HG03354 (cell line): Measurements from ENCODE around the gene GOLGA6C.
"Not testable (repeated sequence)": the region's sequence is repeated elsewhere in the genome, so short reads cannot be mapped to it uniquely, and the experiment has no call there.

Experiments
- ATAC-seq: cut with Tn5 transposase; IDR thresholded peaks from one replicate; pipeline ENCODE4 v1.9.1; 2021; ENCODE audit warnings: mild to moderate bottlenecking; ENCODE audit not compliant: unreplicated experiment, poor library complexity, severe bottlenecking

GOLGA6C gene

DNA sequence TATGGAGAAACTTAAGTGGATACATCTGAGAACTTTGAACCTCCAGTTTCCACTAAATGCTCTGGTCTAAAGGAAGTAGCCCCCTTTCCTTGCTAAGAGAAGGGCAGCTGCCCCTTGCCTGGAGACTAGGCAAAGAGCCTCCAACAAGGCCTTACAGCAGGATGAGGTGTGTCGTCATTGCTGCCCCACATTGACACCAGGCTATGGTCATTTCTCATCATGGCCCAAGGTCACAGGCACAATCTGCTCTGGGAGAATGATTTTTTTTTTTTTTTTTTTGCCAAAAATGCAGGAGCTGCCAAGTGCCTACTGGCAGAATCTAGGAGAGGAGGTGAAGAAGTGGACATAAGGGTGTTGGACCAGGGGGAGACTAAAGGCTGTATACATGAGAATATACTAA is 12.4 kb upstream of the GOLGA6C start:
- not testable (repeated sequence) for ATAC-seq

DNA sequence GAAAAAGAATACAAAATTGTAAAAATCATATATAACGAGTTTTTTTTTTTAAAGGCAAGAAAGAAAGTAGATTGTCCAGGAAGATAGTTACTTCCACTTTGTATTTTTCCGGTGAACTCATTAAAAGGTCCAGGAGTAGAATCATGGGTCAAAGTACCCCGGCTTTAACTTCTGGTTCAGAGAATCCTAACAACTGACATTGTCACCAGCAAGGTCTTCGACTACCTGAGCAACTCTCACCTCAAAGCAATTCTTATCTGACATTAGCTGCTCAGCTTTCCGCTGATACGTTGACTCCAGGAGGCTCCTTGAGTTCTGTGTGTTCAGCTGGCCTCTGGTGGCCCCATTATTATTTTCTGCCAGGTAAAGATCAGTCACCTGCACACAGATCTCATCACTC is 9.1 kb upstream of the GOLGA6C start:
- ATAC-seq: not testable (repeated sequence)

- ATAC-seq: no peak
These were observed 8.4 kb upstream of the GOLGA6C start for GRCh38 chr15:75249726-75250125.

- ATAC-seq: not testable (repeated sequence)
These were observed 6.8 kb upstream of the GOLGA6C start for GRCh38 chr15:75251343-75251742.

- not testable (repeated sequence) for ATAC-seq
These were observed 5.8 kb upstream of the GOLGA6C start for GRCh38 chr15:75252285-75252684.

- ATAC-seq: not testable (repeated sequence)
These were observed 648 bp downstream of the GOLGA6C start for GRCh38 chr15:75258620-75259343.

DNA sequence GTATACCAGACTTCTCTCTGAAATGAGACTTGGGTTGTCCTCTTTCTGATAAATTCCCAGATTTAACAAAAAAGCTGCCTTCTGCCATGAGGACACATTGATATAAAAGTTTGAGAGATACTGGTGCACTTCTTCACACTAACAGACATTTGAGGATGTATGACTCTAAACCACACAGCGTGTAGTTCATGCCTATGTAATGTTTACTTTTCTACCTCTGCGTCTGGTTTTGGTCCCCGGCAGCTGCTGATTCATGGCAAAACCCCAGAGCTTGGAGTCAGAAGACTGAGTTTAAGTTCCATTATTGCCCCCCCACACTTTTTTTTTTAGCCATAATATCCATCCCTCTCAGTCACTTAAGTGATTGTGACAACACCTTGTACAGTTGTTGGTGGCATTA is 1.7 kb downstream of the GOLGA6C start:
- ATAC-seq: not testable (repeated sequence)

DNA sequence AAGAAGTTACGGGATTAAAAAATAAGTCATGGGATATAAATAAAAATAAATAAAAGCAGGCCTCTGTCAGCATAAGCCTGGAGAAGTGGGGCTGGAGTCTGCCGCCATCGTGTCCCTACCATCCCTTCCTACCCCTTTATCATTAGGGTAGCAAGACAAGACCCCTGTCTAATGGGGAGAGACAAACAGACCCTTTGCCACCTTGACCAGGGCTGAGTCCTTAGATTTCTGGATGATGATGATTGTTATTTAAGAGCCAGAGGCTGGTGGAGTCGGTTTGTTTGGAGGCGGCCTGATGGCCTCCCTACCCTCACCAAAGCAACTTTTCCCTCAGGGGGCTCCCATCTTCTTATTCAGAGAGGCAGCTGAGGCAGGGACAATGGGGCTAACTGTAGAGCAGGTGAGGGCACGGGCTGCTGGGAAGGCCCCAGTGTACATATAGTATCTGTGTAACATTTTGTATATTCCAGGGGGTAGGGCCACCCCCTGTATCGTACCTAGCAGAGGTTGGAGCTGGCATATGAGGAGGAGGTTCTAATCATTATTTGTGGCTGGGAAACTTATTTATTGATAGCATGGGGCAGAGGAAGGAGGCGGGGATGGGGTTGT is 15.7 kb downstream of the GOLGA6C start:
- not testable (repeated sequence) for ATAC-seq

DNA sequence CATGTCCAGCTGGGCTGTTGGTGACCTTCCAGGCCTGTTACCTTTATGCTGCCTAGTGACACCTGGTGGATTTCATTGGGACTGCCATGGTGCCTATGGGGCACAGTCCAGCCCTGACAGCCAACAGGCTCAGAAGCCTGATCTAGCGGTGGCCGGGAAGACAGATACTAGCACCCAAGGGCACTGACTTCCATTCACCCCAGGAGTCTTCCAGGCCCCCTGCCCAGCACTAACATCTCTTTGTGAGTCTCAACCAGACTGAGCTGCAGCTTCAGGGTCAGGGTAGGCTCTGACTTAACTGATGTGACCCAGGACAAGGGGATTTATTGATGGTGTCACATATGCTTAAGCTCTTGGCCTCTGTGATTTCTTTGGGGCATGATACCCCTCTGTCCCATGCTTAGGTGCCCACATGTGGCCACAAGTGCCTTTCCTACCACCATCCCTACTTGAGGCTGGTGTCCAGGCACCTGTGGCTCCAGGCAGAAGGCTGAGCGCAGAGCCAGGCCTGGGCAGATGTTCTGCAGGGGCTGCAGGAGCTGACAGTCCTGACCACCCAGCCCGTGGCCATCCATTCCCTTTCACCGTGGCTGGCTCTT is 16.5 kb downstream of the GOLGA6C start:
- peak; percentile 68 for ATAC-seq

DNA sequence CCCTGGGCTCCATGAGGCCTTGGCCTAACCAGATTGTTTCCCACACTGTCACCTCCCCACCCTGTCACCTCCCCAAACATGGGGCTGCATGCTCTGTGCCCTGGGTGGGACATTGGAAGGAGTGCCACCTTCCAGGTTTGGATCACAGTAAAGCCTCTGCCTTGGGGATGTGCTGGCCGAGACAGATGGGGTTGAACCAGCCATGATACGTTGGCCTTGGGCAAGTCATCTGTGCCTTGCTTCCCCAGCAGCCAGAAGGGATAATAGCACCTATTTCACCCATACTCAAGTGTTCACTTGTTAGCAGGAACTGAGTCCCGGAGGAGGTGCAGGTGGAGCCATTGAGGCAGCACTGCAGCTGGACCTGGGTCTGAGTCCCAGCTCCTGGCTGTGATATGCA is 17.5 kb downstream of the GOLGA6C start:
- not testable (repeated sequence) for ATAC-seq

- ATAC-seq: not testable (repeated sequence)
These were observed 20.4 kb downstream of the GOLGA6C start for GRCh38 chr15:75278497-75278896.

DNA sequence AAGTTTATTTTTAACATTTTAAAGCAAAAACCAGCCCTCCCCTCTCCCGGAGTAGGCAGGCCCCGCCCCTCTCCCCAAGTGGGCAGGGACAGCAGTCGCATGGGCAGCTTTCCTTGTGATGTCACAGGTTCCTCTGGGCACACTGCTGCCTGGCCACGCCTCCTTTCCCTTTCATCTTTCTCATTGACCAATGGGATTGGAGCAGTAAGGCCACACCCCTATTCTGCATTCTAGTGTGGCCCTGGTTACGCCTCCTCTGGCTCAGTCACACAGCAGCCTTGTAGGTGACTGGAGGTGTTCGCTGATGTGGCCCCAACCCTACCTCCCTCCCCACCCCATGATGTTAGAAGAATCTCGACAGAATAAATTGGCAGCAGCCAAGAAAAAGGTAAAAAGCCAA is 24.4 kb downstream of the GOLGA6C start, which contains the start of gene GOLGA6D:
Gene GOLGA6D, plus strand, starts transcription at position 264 of the 400 bp plus-strand sequence. Its CDS starts 41 bp downstream, at position 305.
- ATAC-seq: not testable (repeated sequence)

DNA sequence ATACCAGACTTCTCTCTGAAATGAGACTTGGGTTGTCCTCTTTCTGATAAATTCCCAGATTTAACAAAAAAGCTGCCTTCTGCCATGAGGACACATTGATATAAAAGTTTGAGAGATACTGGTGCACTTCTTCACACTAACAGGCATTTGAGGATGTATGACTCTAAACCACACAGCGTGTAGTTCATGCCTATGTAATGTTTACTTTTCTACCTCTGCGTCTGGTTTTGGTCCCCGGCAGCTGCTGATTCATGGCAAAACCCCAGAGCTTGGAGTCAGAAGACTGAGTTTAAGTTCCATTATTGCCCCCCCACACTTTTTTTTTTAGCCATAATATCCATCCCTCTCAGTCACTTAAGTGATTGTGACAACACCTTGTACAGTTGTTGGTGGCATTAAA is 26.0 kb downstream of the GOLGA6C start:
- not testable (repeated sequence) for ATAC-seq

DNA sequence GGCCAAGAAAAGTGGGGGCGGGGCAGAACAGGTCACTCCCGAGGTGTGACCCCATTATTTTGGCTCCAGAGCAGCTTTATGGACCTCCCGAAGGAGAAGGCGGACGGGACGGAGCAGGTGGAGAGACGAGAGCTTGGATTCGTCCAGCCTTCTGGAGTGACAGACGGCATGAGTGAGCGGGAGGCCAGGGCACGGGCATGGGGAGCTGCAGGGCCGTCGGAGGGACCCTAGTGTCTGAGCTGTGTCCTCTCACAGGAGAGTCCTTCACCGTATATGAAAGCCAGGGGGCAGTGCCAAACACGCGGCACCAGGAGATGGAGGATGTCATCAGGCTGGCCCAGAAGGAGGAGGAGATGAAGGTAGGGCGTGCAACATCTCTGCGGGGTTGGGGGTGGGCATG is 35.5 kb downstream of the GOLGA6C start:
- ATAC-seq: not testable (repeated sequence)

DNA sequence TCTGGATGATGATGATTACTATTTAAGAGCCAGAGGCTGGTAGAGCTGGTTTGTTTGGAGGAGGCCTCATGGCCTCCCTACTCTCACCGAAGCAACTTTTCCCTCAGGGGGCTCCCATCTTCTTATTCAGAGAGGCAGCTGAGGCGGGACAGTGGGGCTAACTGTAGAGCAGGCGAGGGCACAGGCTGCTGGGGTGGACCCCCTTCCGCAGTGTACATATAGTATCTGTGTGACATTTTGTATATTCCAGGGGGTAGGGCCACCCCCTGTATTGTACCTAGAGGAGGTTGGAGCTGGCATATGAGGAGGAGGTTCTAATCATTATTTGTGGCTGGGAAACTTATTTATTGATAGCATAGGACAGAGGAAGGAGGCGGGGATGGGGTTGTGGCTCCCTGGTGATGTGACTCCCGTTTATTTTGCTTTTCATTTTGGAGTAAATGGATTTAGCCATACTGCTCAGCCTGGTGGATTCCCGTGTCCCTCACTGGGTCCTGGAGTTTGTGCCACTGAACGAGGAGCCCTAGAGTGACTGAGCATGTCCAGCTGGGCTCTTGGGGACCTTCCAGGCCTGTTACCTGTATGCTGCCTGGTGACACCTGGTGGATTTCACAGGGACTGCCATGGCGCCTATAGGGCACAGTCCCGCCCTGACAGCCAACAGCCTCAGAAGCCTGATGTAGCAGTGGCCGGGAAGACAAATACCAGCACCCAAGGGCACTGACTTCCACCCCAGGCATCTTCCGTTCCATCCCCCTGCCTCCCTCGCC is 40.6 kb downstream of the GOLGA6C start:
- not testable (repeated sequence) for ATAC-seq

DNA sequence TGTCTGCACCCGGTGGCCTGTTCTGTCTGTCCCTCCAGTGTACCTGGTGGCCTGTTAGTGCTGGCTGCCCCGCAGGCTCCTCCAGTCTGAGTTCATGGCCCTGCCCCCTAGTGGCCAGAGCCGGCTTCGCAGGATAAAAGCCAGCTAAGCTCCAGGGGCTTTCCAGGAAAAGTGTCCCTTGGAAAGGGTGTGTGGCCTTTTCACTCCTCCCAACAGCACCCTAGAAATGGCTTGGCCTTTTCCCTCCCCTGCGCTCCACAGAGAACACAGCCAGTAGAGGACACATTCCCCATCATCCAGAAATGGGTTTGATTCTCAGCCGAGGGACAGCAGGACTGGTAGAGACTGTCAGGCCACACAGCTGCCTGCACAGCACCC is 41.2 kb downstream of the GOLGA6C start:
- ATAC-seq: not testable (repeated sequence)

DNA sequence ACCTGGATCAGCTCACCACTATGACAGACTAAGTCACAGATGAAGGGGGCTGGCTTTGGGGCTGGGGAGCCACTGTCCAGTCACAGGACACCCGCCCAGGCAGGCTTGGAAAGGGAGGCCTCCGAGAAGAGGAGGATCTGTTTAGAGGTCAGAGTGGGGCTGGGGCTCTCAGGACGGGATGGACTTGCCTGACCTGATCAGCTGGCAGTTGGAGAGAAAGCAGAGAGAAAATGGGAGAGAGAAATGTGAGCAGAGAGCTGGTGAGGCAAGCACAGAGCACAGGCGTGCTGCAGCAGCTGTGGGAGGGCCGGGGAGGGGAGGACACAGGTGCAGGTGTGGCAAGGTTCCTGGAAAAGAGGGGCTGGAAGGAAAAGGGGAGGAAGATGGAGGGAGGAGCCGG is 41.9 kb downstream of the GOLGA6C start:
- not testable (repeated sequence) for ATAC-seq

GRCh38 chr15:75302318-75302717 is 44.2 kb downstream of the GOLGA6C start:
- ATAC-seq: no peak

DNA sequence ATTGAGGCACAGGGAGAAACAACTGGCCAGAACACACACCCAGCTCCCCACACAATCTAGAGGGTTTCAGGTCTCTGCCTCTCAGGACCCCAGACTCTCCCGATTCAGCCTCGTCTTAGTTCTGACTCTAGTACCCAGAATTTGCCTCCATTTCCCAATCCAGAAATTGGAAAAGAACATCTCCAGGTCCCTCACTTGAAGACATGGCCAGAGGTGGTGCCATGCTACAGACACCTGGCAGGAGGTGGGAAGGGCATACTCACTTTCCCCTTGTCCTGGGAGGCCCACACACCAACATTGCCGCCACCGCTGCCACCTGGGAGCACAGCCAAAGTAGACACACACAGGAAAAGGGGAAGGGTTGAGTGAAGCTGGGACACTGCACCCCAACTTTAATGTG is 44.6 kb downstream of the GOLGA6C start:
- not testable (repeated sequence) for ATAC-seq

DNA sequence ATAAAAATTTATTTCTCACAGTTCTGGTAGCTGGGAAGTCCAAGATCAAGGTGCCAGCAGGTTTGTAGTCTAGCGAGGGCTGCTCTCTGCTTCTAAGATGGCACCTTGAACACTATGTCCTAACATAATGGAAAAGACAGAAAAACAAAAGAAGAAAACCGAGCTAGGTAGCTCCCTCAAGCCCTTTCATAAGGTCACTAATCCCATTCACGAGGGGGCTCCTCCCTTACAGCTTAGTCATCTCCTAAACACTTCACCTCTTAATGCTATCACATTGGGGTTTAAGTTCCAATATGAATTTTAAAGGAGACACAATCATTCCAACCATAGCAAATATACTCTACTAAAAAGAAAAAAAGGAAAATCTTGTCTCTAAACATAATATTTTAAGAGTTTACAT is 48.1 kb downstream of the GOLGA6C start:
- no peak for ATAC-seq
